PC-9 (cell line): ENCODE measurements around the gene IL21.

ENCODE experiments used
- EZH2 ChIP-seq: fragments of 200-600 bp; sonication (generic); IDR thresholded peaks from 2 replicates; pipeline ENCODE4 v1.8.0; 2017; ENCODE audit warnings: antibody characterized with exemption, low read depth
- TF ChIP-seq, protein P1 (sequence below): fragments of 200-600 bp; sonication (generic); conservative IDR thresholded peaks from 2 replicates; pipeline ENCODE4 v1.6.1; 2017; ENCODE audit warnings: mixed run types, antibody characterized with exemption, mild to moderate bottlenecking, moderate library complexity

DNA sequence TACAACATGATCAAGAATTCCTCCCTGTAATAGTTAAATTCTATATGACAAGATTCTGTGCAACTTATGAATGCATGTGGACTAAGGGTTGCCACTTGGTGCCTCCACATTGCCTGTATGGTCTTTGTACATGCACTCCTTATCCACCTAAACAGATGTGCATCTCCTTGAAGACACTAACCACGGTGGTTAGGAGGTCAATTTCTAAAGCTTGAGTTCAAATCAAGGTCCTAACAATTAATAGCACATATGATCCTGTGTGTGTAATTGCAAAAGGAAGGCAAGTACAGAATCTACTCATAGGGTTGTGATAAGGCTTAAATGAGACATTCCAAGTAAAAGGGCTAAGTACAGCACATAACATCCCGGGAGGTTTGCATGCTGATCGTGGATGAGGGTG is 1.5 kb upstream of the IL21 start:
- TF ChIP-seq, protein P1, sequence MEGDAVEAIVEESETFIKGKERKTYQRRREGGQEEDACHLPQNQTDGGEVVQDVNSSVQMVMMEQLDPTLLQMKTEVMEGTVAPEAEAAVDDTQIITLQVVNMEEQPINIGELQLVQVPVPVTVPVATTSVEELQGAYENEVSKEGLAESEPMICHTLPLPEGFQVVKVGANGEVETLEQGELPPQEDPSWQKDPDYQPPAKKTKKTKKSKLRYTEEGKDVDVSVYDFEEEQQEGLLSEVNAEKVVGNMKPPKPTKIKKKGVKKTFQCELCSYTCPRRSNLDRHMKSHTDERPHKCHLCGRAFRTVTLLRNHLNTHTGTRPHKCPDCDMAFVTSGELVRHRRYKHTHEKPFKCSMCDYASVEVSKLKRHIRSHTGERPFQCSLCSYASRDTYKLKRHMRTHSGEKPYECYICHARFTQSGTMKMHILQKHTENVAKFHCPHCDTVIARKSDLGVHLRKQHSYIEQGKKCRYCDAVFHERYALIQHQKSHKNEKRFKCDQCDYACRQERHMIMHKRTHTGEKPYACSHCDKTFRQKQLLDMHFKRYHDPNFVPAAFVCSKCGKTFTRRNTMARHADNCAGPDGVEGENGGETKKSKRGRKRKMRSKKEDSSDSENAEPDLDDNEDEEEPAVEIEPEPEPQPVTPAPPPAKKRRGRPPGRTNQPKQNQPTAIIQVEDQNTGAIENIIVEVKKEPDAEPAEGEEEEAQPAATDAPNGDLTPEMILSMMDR, result no peak
- no peak for TF ChIP-seq EZH2
